GM18858 (cell line): ENCODE results near the gene DYRK3.
"Not testable (repeated sequence)": the region's sequence is repeated elsewhere in the genome, so short reads cannot be mapped to it uniquely, and the experiment has no call there.

Experiments used
- ATAC-seq: cut with Tn5 transposase; IDR thresholded peaks from one replicate; pipeline ENCODE4 v1.9.1; 2021; ENCODE audit not compliant: unreplicated experiment

The DYRK3 gene

GRCh38 chr1:206635080-206635977 lies at the start of gene DYRK3:
TSS of gene DYRK3 (plus strand) at chr1:206635536. CDS start at chr1:206635704, 168 bp downstream.
- peak; percentile 77 for ATAC-seq

- ATAC-seq, result no peak
Measured at GRCh38 chr1:206586501-206587445, 48.6 kb upstream of the DYRK3 start.

GRCh38 chr1:206587904-206588303 lies 47.4 kb upstream of the DYRK3 start:
- no peak for ATAC-seq

GRCh38 chr1:206588492-206588891 lies 46.8 kb upstream of the DYRK3 start:
- ATAC-seq, result no peak

- no peak for ATAC-seq
Measured at GRCh38 chr1:206589206-206589605, 46.1 kb upstream of the DYRK3 start.

- ATAC-seq, result no peak
Measured at GRCh38 chr1:206590025-206590758, 45.1 kb upstream of the DYRK3 start.

GRCh38 chr1:206591226-206591625 lies 44.1 kb upstream of the DYRK3 start:
- no peak for ATAC-seq

GRCh38 chr1:206591696-206592095 lies 43.6 kb upstream of the DYRK3 start:
- ATAC-seq, result no peak

- ATAC-seq, result no peak
Measured at GRCh38 chr1:206593351-206593925, 41.9 kb upstream of the DYRK3 start.

GRCh38 chr1:206595581-206596318 lies 39.6 kb upstream of the DYRK3 start:
- no peak for ATAC-seq

- ATAC-seq, result no peak
Measured at GRCh38 chr1:206596319-206596666, 39.0 kb upstream of the DYRK3 start.

GRCh38 chr1:206600527-206600926 lies 34.8 kb upstream of the DYRK3 start:
- ATAC-seq, result no peak

GRCh38 chr1:206604861-206605260 lies 30.5 kb upstream of the DYRK3 start:
- ATAC-seq, result no peak

GRCh38 chr1:206606867-206607266 lies 28.5 kb upstream of the DYRK3 start:
- no peak for ATAC-seq

GRCh38 chr1:206608108-206608698 lies 27.1 kb upstream of the DYRK3 start:
- ATAC-seq, result no peak

- ATAC-seq, result no peak
Measured at GRCh38 chr1:206609229-206609991, 25.9 kb upstream of the DYRK3 start.

- peak; percentile 65 for ATAC-seq
Measured at GRCh38 chr1:206612129-206612876, 23.0 kb upstream of the DYRK3 start, which contains the start of gene EIF2D. TSS of gene EIF2D (minus strand) at chr1:206612465. CDS start at chr1:206612342, 123 bp downstream.

GRCh38 chr1:206626396-206626795 lies 8.9 kb upstream of the DYRK3 start:
- not testable (repeated sequence) for ATAC-seq
